Measurements from ENCODE around the gene ZC3H12D. TPM values are rescaled to one million over a fixed set of nuclear protein-coding genes. Genes with fewer than 3 reads are reported as not detected.
"Not testable (repeated sequence)": the region's sequence is repeated elsewhere in the genome, so short reads cannot be mapped to it uniquely, and the experiment has no call there.

ZC3H12D gene
- total RNA-seq, 4 donors from 2014 or later = 0.78 to 1.4 (median 0.99) TPM

GRCh38 chr6:149467265-149467664 is 17.5 kb downstream of the ZC3H12D start:
- no peaks in the 10 kb centered on the region for H3K9me3 ChIP-seq
- H3K36me3 ChIP-seq = no peaks in the 10 kb centered on the region
- no peak for TF ChIP-seq POLR2A (IDR thresholded peaks at IDR 0.05)
- TF ChIP-seq CTCF (IDR thresholded peaks at IDR 0.05) = no peak
- intact Hi-C loops (cut with DNase I) = no loop called here
- no peaks in the 10 kb centered on the region for H3K27me3 ChIP-seq
- 79 to 93% methylated on average over 4 of the region's 4 CpGs for WGBS, 2 donors
- peaks cover 19 to 35% of the 10 kb centered on the region in 2 donors for H3K4me1 ChIP-seq
- DNase-seq = no peak
- H3K27ac ChIP-seq = no peak overlapping the region
- H3K4me3 ChIP-seq (replicated peaks in 1 of 3) = no peak overlapping the region

GRCh38 chr6:149464411-149464810 is 20.4 kb downstream of the ZC3H12D start:
- Histone ChIP-seq H3K27me3 (no peaks in the 10 kb centered on the region), H3K9me3 (no peaks in the 10 kb centered on the region), H3K4me3 (replicated peaks in 1 of 3) (no peak overlapping the region), H3K36me3 (no peaks in the 10 kb centered on the region), H3K4me1 (peaks cover 23 to 26% of the 10 kb centered on the region in 2 donors), H3K27ac (peak overlapping the region in 1 of 3 donors; percentile 9)
- intact Hi-C loops (cut with DNase I) = no loop called here
- 35 to 39% methylated on average over 8 of the region's 8 CpGs for WGBS, 2 donors
- TF ChIP-seq POLR2A (IDR thresholded peaks at IDR 0.05) = no peak
- no peak for TF ChIP-seq CTCF (IDR thresholded peaks at IDR 0.05)
- peak in 1 of 2 donors; percentile 23 for DNase-seq

- intact Hi-C loops (cut with DNase I) = no loop called here
- no peaks in the 10 kb centered on the region for H3K27me3 ChIP-seq
- H3K36me3 ChIP-seq = no peaks in the 10 kb centered on the region
- WGBS, 2 donors = 26 to 40% methylated on average over 4 of the region's 4 CpGs
- no peak for TF ChIP-seq POLR2A (IDR thresholded peaks at IDR 0.05)
- no peak for TF ChIP-seq CTCF (IDR thresholded peaks at IDR 0.05)
- no peak overlapping the region for H3K4me3 ChIP-seq (replicated peaks in 1 of 3)
- H3K4me1 ChIP-seq = peaks cover 23 to 26% of the 10 kb centered on the region in 2 donors
- DNase-seq = peak in 1 of 2 donors; percentile 40
- peak overlapping the region in 2 of 3 donors; percentile 9 to 40 for H3K27ac ChIP-seq
- no peaks in the 10 kb centered on the region for H3K9me3 ChIP-seq
These were observed 21.0 kb downstream of the ZC3H12D start for GRCh38 chr6:149463781-149464180.

- H3K4me1 ChIP-seq = peaks cover 23 to 27% of the 10 kb centered on the region in 2 donors
- H3K9me3 ChIP-seq; H3K36me3 ChIP-seq; H3K27ac ChIP-seq; H3K27me3 ChIP-seq; intact Hi-C loops (cut with DNase I); DNase-seq; H3K4me3 ChIP-seq (replicated peaks in 1 of 3): not testable (repeated sequence)
- WGBS, 2 donors = 94 to 95% methylated on average over 7 of the region's 7 CpGs
These were observed 22.1 kb downstream of the ZC3H12D start for GRCh38 chr6:149462712-149463111.

GRCh38 chr6:149461670-149462069 is 23.1 kb downstream of the ZC3H12D start:
- Histone ChIP-seq H3K27me3 (no peaks in the 10 kb centered on the region), H3K27ac (no peak overlapping the region), H3K4me1 (peaks cover 23 to 35% of the 10 kb centered on the region in 2 donors), H3K9me3 (no peaks in the 10 kb centered on the region), H3K36me3 (no peaks in the 10 kb centered on the region), H3K4me3 (replicated peaks in 1 of 3) (no peak overlapping the region)
- intact Hi-C loops (cut with DNase I) = no loop called here
- TF ChIP-seq POLR2A (IDR thresholded peaks at IDR 0.05) = no peak
- no peak for TF ChIP-seq CTCF (IDR thresholded peaks at IDR 0.05)
- WGBS, 2 donors = 64 to 89% methylated on average over 5 of the region's 5 CpGs
- DNase-seq = no peak

GRCh38 chr6:149460249-149460648 is 24.6 kb downstream of the ZC3H12D start:
- peaks cover 26 to 39% of the 10 kb centered on the region in 2 donors for H3K4me1 ChIP-seq
- H3K27ac ChIP-seq; H3K4me3 ChIP-seq (replicated peaks in 1 of 3); intact Hi-C loops (cut with DNase I); H3K9me3 ChIP-seq; H3K36me3 ChIP-seq; H3K27me3 ChIP-seq: not testable (repeated sequence)
- peak in 1 of 2 donors; percentile 23 for DNase-seq
- 46 to 83% methylated on average over 3 of the region's 3 CpGs for WGBS, 2 donors

All from thyroid gland (tissue), 4 donors.